HG03045 (cell line): ENCODE results near the gene BMERB1.
"Not testable (repeated sequence)": the region's sequence is repeated elsewhere in the genome, so short reads cannot be mapped to it uniquely, and the experiment has no call there.

Experiments used
- ATAC-seq: cut with Tn5 transposase; IDR thresholded peaks from one replicate; pipeline ENCODE4 v1.9.1; 2021; ENCODE audit warnings: mild to moderate bottlenecking, moderate library complexity; ENCODE audit not compliant: unreplicated experiment

BMERB1 gene

GRCh38 chr16:15434425-15435215 is at the start of gene BMERB1:
BMERB1 (plus strand) TSS chr16:15434588; CDS start chr16:15434654, 66 bp downstream.
- ATAC-seq = no peak

- ATAC-seq = not testable (repeated sequence)
Observed at GRCh38 chr16:15388060-15388459, 46.3 kb upstream of the BMERB1 start.

- ATAC-seq = not testable (repeated sequence)
Observed at GRCh38 chr16:15389916-15390315, 44.5 kb upstream of the BMERB1 start.

- ATAC-seq = not testable (repeated sequence)
Observed at GRCh38 chr16:15393025-15393424, 41.4 kb upstream of the BMERB1 start.

GRCh38 chr16:15395631-15396508 is 38.5 kb upstream of the BMERB1 start, which contains the start of gene MPV17L:
MPV17L (plus strand) TSS chr16:15395754; CDS start chr16:15395898, 144 bp downstream.
- not testable (repeated sequence) for ATAC-seq

- not testable (repeated sequence) for ATAC-seq
Observed at GRCh38 chr16:15396509-15396829, 37.9 kb upstream of the BMERB1 start.

GRCh38 chr16:15396948-15397594 is 37.3 kb upstream of the BMERB1 start:
- no peak for ATAC-seq

GRCh38 chr16:15398618-15399316 is 35.6 kb upstream of the BMERB1 start:
- ATAC-seq = no peak

GRCh38 chr16:15399317-15399716 is 35.1 kb upstream of the BMERB1 start:
- ATAC-seq = no peak

GRCh38 chr16:15400314-15400713 is 34.1 kb upstream of the BMERB1 start:
- not testable (repeated sequence) for ATAC-seq

GRCh38 chr16:15401972-15402371 is 32.4 kb upstream of the BMERB1 start:
- ATAC-seq = no peak

GRCh38 chr16:15403392-15403995 is 30.9 kb upstream of the BMERB1 start:
- no peak for ATAC-seq

GRCh38 chr16:15404091-15404490 is 30.3 kb upstream of the BMERB1 start:
- not testable (repeated sequence) for ATAC-seq

GRCh38 chr16:15404792-15405191 is 29.6 kb upstream of the BMERB1 start:
- no peak for ATAC-seq

- ATAC-seq = not testable (repeated sequence)
Observed at GRCh38 chr16:15407756-15408155, 26.6 kb upstream of the BMERB1 start.

- ATAC-seq = not testable (repeated sequence)
Observed at GRCh38 chr16:15409476-15409875, 24.9 kb upstream of the BMERB1 start.

- no peak for ATAC-seq
Observed at GRCh38 chr16:15415511-15415985, 18.8 kb upstream of the BMERB1 start.

GRCh38 chr16:15417197-15417596 is 17.2 kb upstream of the BMERB1 start:
- ATAC-seq = no peak

- ATAC-seq = no peak
Observed at GRCh38 chr16:15418206-15418605, 16.2 kb upstream of the BMERB1 start.

GRCh38 chr16:15421696-15422095 is 12.7 kb upstream of the BMERB1 start:
- ATAC-seq = not testable (repeated sequence)
